Keratinocyte (primary cell): Measurements from ENCODE around the gene PTPN5. TPM values are rescaled to one million over a fixed set of nuclear protein-coding genes. Genes with fewer than 3 reads are reported as not detected.
"Not testable (repeated sequence)": the region's sequence is repeated elsewhere in the genome, so short reads cannot be mapped to it uniquely, and the experiment has no call there.

Source experiments
- DNase-seq: peaks from one replicate; pipeline ENCODE4 v3.0.0-alpha.2; 2011; ENCODE audit warnings: low read depth, missing footprints, low spot score
- FAIRE-seq: peaks from 2 replicates; lab custom pipeline; 2011; peaks lifted over from hg19 to GRCh38; lab: Jason Lieb, UNC
- H2AFZ ChIP-seq: 2 replicates; pipeline ENCODE4 v1.6.0; 2012; ENCODE audit warnings: low read length, control low read depth, inconsistent platforms; ENCODE audit not compliant: control insufficient read depth
- H3K27ac ChIP-seq: 2 replicates; pipeline ENCODE4 v1.5.1; 2011; ENCODE audit warnings: low read length; ENCODE audit not compliant: control insufficient read depth, insufficient read depth
- H3K27me3 ChIP-seq: 3 replicates; pipeline ENCODE4 v1.6.0; 2011; ENCODE audit warnings: low read length; ENCODE audit not compliant: control insufficient read depth, insufficient read depth; ENCODE audit errors: extremely low read depth
- H3K36me3 ChIP-seq, 2 experiments: 2 replicates in 1 of 2; 3 replicates in 1 of 2; pipeline ENCODE4 v1.5.1; 2011; ENCODE audit warnings: low read length in 2 of 2, mild to moderate bottlenecking in 1 of 2; ENCODE audit not compliant: control insufficient read depth in 2 of 2, insufficient read depth in 2 of 2; ENCODE audit errors: extremely low read depth in 1 of 2
- H3K4me1 ChIP-seq: 3 replicates; pipeline ENCODE4 v1.5.1; 2011; ENCODE audit warnings: low read length; ENCODE audit not compliant: control insufficient read depth, insufficient read depth; ENCODE audit errors: extremely low read depth
- H3K4me2 ChIP-seq: 3 replicates; pipeline ENCODE4 v1.6.0; 2011; ENCODE audit warnings: low read depth, low read length; ENCODE audit not compliant: control insufficient read depth, insufficient read depth; ENCODE audit errors: extremely low read depth
- H3K4me3 ChIP-seq, 3 experiments: fragments of 200-600 bp in 1 of 3; sonication (generic) in 1 of 3; 2 replicates in 2 of 3; 3 replicates in 1 of 3; pipeline ENCODE4 v1.5.1; 2011 to 2016; ENCODE audit warnings: low read length in 3 of 3, mild to moderate bottlenecking in 3 of 3, control low read depth in 2 of 3, inconsistent platforms in 1 of 3, low read depth in 1 of 3, mixed read lengths in 1 of 3, mixed run types in 1 of 3, moderate library complexity in 1 of 3; ENCODE audit not compliant: control insufficient read depth in 2 of 3, insufficient read depth in 2 of 3; ENCODE audit errors: extremely low read depth in 1 of 3
- H3K79me2 ChIP-seq: 2 replicates; pipeline ENCODE4 v1.6.0; 2012; ENCODE audit warnings: low read length; ENCODE audit not compliant: control insufficient read depth, insufficient read depth
- H3K9ac ChIP-seq: 3 replicates; pipeline ENCODE4 v1.6.0; 2011; ENCODE audit warnings: low read length; ENCODE audit not compliant: control insufficient read depth, insufficient read depth; ENCODE audit errors: extremely low read depth
- H3K9me1 ChIP-seq: 3 replicates; pipeline ENCODE4 v1.6.0; 2011; ENCODE audit warnings: low read length; ENCODE audit not compliant: control insufficient read depth, insufficient read depth; ENCODE audit errors: extremely low read depth
- H3K9me3 ChIP-seq: 2 replicates; pipeline ENCODE4 v1.5.1; 2012; ENCODE audit warnings: low read depth, low read length; ENCODE audit not compliant: control insufficient read depth
- H4K20me1 ChIP-seq: 3 replicates; pipeline ENCODE4 v1.6.0; 2011; ENCODE audit warnings: low read length; ENCODE audit not compliant: control insufficient read depth, insufficient read depth; ENCODE audit errors: extremely low read depth
- EZH2 ChIP-seq: IDR thresholded peaks from one replicate; pipeline ENCODE4 v1.6.1; 2012; ENCODE audit warnings: inconsistent platforms, mild to moderate bottlenecking, low read length, moderate library complexity
- dilution Hi-C: fragments of 300-500 bp; cut with MboI; formaldehyde crosslinking; loops from one replicate; pipeline ENCODE4 v1.7.0; 2020; ENCODE audit warnings: low sequenced_read_pairs; ENCODE audit not compliant: extremely low pct_ligation_motif_present
- polyA plus RNA-seq, 5 experiments: library from polyadenylated mRNA; depleted of rRNA in 3 of 5; stranded (reverse) in 3 of 5; stranded (forward) in 1 of 5; unstranded in 1 of 5; fragments of >200 nt; gene quantifications; 1 replicate in 1 of 5; 2 replicates in 3 of 5; 3 replicates in 1 of 5; pipeline versions ENCODE4 v1.2.1 to v1.2.3, GENCODE V29; 2011 to 2012; ENCODE audit warnings: missing spikeins in 2 of 5, low read depth in 1 of 5, low replicate concordance in 1 of 5
- TF ChIP-seq, protein P1 (sequence below), 3 experiments: IDR thresholded peaks in 1 of 3; conservative IDR thresholded peaks in 1 of 3; optimal IDR thresholded peaks in 1 of 3; 2 replicates in 2 of 3; 3 replicates in 1 of 3; pipeline versions ENCODE3 to v1.5.1; 2011; ENCODE audit warnings: low read length in 3 of 3, mild to moderate bottlenecking in 3 of 3, moderate library complexity in 2 of 3, control low read depth in 1 of 3, inconsistent platforms in 1 of 3; ENCODE audit not compliant: insufficient read depth in 2 of 3; ENCODE audit errors: extremely low read depth in 1 of 3

Gene PTPN5
- polyA plus RNA-seq, 1 donor (not counting 4 experiments of a cell fraction or from before 2014, with no cell fraction given), result not detected

DNA sequence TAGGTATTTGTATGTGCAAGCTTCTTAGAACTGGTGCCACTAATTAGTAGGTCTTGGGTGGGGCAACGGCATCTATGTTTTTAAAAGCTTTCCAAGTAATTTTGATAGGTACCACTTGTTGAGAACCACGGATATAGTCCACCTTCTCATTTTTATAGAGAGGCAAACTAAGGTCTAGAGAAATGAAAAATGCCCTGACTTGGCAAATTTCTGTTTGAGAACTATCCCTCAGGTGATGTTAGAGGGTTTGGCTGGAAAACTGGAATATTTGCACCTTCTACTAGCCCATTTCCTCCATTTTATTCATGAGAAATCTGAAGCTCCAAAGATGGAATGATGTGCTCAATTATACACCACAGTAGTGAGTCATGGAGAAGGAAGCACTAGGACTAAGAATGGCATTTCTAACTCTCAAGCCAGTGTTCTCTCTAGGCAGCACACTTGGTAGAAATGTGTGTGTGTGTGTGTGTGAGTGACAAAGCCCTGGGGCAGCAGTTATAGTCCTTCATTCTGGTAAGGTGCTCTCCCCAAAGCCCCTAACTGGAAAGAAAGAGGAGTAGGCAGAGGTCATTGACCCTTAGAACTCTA is 94.9 kb downstream of the PTPN5 start:
- TF ChIP-seq, protein P1, sequence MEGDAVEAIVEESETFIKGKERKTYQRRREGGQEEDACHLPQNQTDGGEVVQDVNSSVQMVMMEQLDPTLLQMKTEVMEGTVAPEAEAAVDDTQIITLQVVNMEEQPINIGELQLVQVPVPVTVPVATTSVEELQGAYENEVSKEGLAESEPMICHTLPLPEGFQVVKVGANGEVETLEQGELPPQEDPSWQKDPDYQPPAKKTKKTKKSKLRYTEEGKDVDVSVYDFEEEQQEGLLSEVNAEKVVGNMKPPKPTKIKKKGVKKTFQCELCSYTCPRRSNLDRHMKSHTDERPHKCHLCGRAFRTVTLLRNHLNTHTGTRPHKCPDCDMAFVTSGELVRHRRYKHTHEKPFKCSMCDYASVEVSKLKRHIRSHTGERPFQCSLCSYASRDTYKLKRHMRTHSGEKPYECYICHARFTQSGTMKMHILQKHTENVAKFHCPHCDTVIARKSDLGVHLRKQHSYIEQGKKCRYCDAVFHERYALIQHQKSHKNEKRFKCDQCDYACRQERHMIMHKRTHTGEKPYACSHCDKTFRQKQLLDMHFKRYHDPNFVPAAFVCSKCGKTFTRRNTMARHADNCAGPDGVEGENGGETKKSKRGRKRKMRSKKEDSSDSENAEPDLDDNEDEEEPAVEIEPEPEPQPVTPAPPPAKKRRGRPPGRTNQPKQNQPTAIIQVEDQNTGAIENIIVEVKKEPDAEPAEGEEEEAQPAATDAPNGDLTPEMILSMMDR (optimal IDR thresholded peaks at IDR 0.05 in 1 of 3, IDR thresholded peaks at IDR 0.05 in 1 of 3, conservative IDR thresholded peaks at IDR 0.05 in 1 of 3; ENCODE audit: extremely low read depth in 1 of 3, insufficient read depth in 2 of 3, low read length in 3 of 3), result no peak
- no peak for TF ChIP-seq EZH2
- DNase-seq (no peak), FAIRE-seq (peak; percentile 57)
- H3K9me1 ChIP-seq, result no peaks in the 10 kb centered on the region
- no peaks in the 10 kb centered on the region for H3K79me2 ChIP-seq
- no peak overlapping the region for H2AFZ ChIP-seq
- dilution Hi-C loops, result no loop called here
- H3K4me1 ChIP-seq, result peaks cover 32% of the 10 kb centered on the region
- H3K36me3 ChIP-seq, result no peaks in the 10 kb centered on the region
- no peak overlapping the region for H3K4me3 ChIP-seq
- H4K20me1 ChIP-seq, result no peaks in the 10 kb centered on the region
- no peaks in the 10 kb centered on the region for H3K27me3 ChIP-seq
- H3K9ac ChIP-seq, result no peak overlapping the region
- H3K4me2 ChIP-seq, result no peak overlapping the region
- H3K9me3 ChIP-seq, result no peaks in the 10 kb centered on the region
- H3K27ac ChIP-seq, result no peak overlapping the region

GRCh38 chr11:18692941-18693760 is 98.4 kb downstream of the PTPN5 start:
- no peak for DNase-seq
- no peaks in the 10 kb centered on the region for H4K20me1 ChIP-seq
- no peaks in the 10 kb centered on the region for H3K36me3 ChIP-seq
- H3K27me3 ChIP-seq, result no peaks in the 10 kb centered on the region
- H2AFZ ChIP-seq, result no peak overlapping the region
- no peaks in the 10 kb centered on the region for H3K9me3 ChIP-seq
- no peak overlapping the region for H3K9ac ChIP-seq
- H3K79me2 ChIP-seq, result no peaks in the 10 kb centered on the region
- H3K4me1 ChIP-seq, result peaks cover 20% of the 10 kb centered on the region
- H3K4me2 ChIP-seq, result no peak overlapping the region
- H3K9me1 ChIP-seq, result no peaks in the 10 kb centered on the region
- no peak overlapping the region for H3K4me3 ChIP-seq
- FAIRE-seq, result no peak
- dilution Hi-C loops, result no loop called here
- no peak for TF ChIP-seq EZH2
- TF ChIP-seq, protein P1 (optimal IDR thresholded peaks at IDR 0.05 in 1 of 3, IDR thresholded peaks at IDR 0.05 in 1 of 3, conservative IDR thresholded peaks at IDR 0.05 in 1 of 3; ENCODE audit: extremely low read depth in 1 of 3, insufficient read depth in 2 of 3, low read length in 3 of 3), result no peak
- H3K27ac ChIP-seq, result no peak overlapping the region

- dilution Hi-C loops, FAIRE-seq: not testable (repeated sequence)
Measured at GRCh38 chr11:18691467-18692140, 100.0 kb downstream of the PTPN5 start.

More at GRCh38 chr11:18691467-18692140, 100.0 kb downstream of the PTPN5 start:
- H4K20me1 ChIP-seq, H3K27ac ChIP-seq, H3K36me3 ChIP-seq, H3K79me2 ChIP-seq, DNase-seq, H3K4me1 ChIP-seq, H3K9me3 ChIP-seq, H3K9ac ChIP-seq, H3K4me2 ChIP-seq, H2AFZ ChIP-seq, H3K4me3 ChIP-seq, H3K9me1 ChIP-seq, H3K27me3 ChIP-seq: not testable (repeated sequence)
